Liver (tissue), 2 donors: ENCODE results near the gene ORAI3.

Source experiments
- CTCF ChIP-seq: fragments of 150-350 bp; IDR thresholded peaks from 2 replicates; pipeline ENCODE4 v1.5.1; 2017; ENCODE audit warnings: improper control_type of control experiment, low read depth, low read length; ENCODE audit not compliant: missing input control
- TF ChIP-seq, protein P1 (sequence below): IDR thresholded peaks from 2 replicates; pipeline ENCODE4 v1.6.1; 2016; ENCODE audit warnings: antibody characterized with exemption
- donor health status: healthy.

GRCh38 chr16:30921748-30922419 is 27.0 kb upstream of the ORAI3 start:
- peak; percentile 92 for TF ChIP-seq CTCF
- TF ChIP-seq, protein P1, sequence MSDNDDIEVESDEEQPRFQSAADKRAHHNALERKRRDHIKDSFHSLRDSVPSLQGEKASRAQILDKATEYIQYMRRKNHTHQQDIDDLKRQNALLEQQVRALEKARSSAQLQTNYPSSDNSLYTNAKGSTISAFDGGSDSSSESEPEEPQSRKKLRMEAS, result no peak
